Measurements from ENCODE around the gene FIS1. TPM values are rescaled to one million over a fixed set of nuclear protein-coding genes. Genes with fewer than 3 reads are reported as not detected.

The FIS1 gene
- total RNA-seq, 1 experiment from 2014 or later = 104 TPM

GRCh38 chr7:101239191-101239950 lies 5.5 kb downstream of the FIS1 start:
- no peaks in the 10 kb centered on the region for H3K9me2 ChIP-seq (replicated peaks; ENCODE audit: insufficient read depth, low read length)
- H2AFZ ChIP-seq (ENCODE audit: low read length) = no peak overlapping the region
- no peaks in the 10 kb centered on the region for H3K9me3 ChIP-seq (ENCODE audit: low read length)
- peaks cover 11% of the 10 kb centered on the region for H3K4me1 ChIP-seq (ENCODE audit: low read length)
- H3K36me3 ChIP-seq (ENCODE audit: insufficient read depth, low read length) = no peaks in the 10 kb centered on the region
- peaks cover 24% of the 10 kb centered on the region for H3K79me2 ChIP-seq (ENCODE audit: low read length)
- H3K4me2 ChIP-seq (ENCODE audit: low read depth, low read length, poor library complexity, severe bottlenecking) = no peak overlapping the region
- DNase-seq = no peak
- H3K9ac ChIP-seq (ENCODE audit: low read length) = no peak overlapping the region
- no peak overlapping the region for H3K4me3 ChIP-seq (ENCODE audit: low read length)
- H3K27ac ChIP-seq (ENCODE audit: low read length) = no peak overlapping the region
- H4K20me1 ChIP-seq (ENCODE audit: insufficient read depth, low read depth, low read length) = peaks cover 7% of the 10 kb centered on the region; the same call in 1 of the 2 replicates
- H3K27me3 ChIP-seq (ENCODE audit: low read length) = no peaks in the 10 kb centered on the region

- H3K9ac ChIP-seq (ENCODE audit: low read length) = no peak overlapping the region
- no peak overlapping the region for H3K4me2 ChIP-seq (ENCODE audit: low read depth, low read length, poor library complexity, severe bottlenecking)
Observed at GRCh38 chr7:101238226-101239182, 6.4 kb downstream of the FIS1 start.

GRCh38 chr7:101237206-101238067 lies 7.4 kb downstream of the FIS1 start, which contains the start of gene CLDN15:
Gene CLDN15 (minus strand): TSS chr7:101237802. CDS start chr7:101237581, 221 bp downstream.
- no peaks in the 10 kb centered on the region for H3K9me3 ChIP-seq (ENCODE audit: low read length)
- H3K27me3 ChIP-seq (ENCODE audit: low read length) = no peaks in the 10 kb centered on the region
- H4K20me1 ChIP-seq (ENCODE audit: insufficient read depth, low read depth, low read length) = no peaks in the 10 kb centered on the region

More at GRCh38 chr7:101238226-101239182, 6.4 kb downstream of the FIS1 start:
- Histone ChIP-seq H3K36me3 (ENCODE audit: insufficient read depth, low read length) (no peaks in the 10 kb centered on the region), H4K20me1 (ENCODE audit: insufficient read depth, low read depth, low read length) (0 out of 2 replicates have a peak, but pooled peaks cover 2% of the 10 kb centered on the region), H3K9me3 (ENCODE audit: low read length) (no peaks in the 10 kb centered on the region), H3K9me2 (replicated peaks; ENCODE audit: insufficient read depth, low read length) (no peaks in the 10 kb centered on the region), H3K79me2 (ENCODE audit: low read length) (peaks cover 15% of the 10 kb centered on the region), H2AFZ (ENCODE audit: low read length) (no peak overlapping the region), H3K27ac (ENCODE audit: low read length) (no peak overlapping the region), H3K27me3 (ENCODE audit: low read length) (no peaks in the 10 kb centered on the region), H3K4me1 (ENCODE audit: low read length) (peaks cover 5% of the 10 kb centered on the region), H3K4me3 (ENCODE audit: low read length) (no peak overlapping the region)
- no peak for DNase-seq

GRCh38 chr7:101236292-101236835 lies 8.5 kb downstream of the FIS1 start:
- H3K36me3 ChIP-seq (ENCODE audit: insufficient read depth, low read length) = no peaks in the 10 kb centered on the region
- no peak overlapping the region for H2AFZ ChIP-seq (ENCODE audit: low read length)
- H3K4me1 ChIP-seq (ENCODE audit: low read length) = no peaks in the 10 kb centered on the region

More at GRCh38 chr7:101237206-101238067, 7.4 kb downstream of the FIS1 start, which contains the start of gene CLDN15:
- no peak within 1 kb of the TSS for H3K9ac ChIP-seq (ENCODE audit: low read length)
- no peaks in the 10 kb centered on the region for H3K36me3 ChIP-seq (ENCODE audit: insufficient read depth, low read length)
- H3K9me2 ChIP-seq (replicated peaks; ENCODE audit: insufficient read depth, low read length) = no peaks in the 10 kb centered on the region
- H3K4me1 ChIP-seq (ENCODE audit: low read length) = no peaks in the 10 kb centered on the region
- no peak for DNase-seq
- H3K79me2 ChIP-seq (ENCODE audit: low read length) = peaks cover 5% of the 10 kb centered on the region
- no peak within 1 kb of the TSS for H3K4me2 ChIP-seq (ENCODE audit: low read depth, low read length, poor library complexity, severe bottlenecking)
- H3K4me3 ChIP-seq (ENCODE audit: low read length) = no peak within 1 kb of the TSS
- no peak within 1 kb of the TSS for H2AFZ ChIP-seq (ENCODE audit: low read length)
- no peak within 1 kb of the TSS for H3K27ac ChIP-seq (ENCODE audit: low read length)

GRCh38 chr7:101235522-101235921 lies 9.4 kb downstream of the FIS1 start:
- Histone ChIP-seq H3K4me2 (ENCODE audit: low read depth, low read length, poor library complexity, severe bottlenecking) (no peak overlapping the region), H4K20me1 (ENCODE audit: insufficient read depth, low read depth, low read length) (no peaks in the 10 kb centered on the region), H2AFZ (ENCODE audit: low read length) (no peak overlapping the region), H3K79me2 (ENCODE audit: low read length) (no peaks in the 10 kb centered on the region), H3K4me3 (ENCODE audit: low read length) (no peak overlapping the region), H3K9me2 (replicated peaks; ENCODE audit: insufficient read depth, low read length) (no peaks in the 10 kb centered on the region), H3K27me3 (ENCODE audit: low read length) (no peaks in the 10 kb centered on the region), H3K9me3 (ENCODE audit: low read length) (no peaks in the 10 kb centered on the region), H3K27ac (ENCODE audit: low read length) (no peak overlapping the region), H3K36me3 (ENCODE audit: insufficient read depth, low read length) (no peaks in the 10 kb centered on the region), H3K9ac (ENCODE audit: low read length) (no peak overlapping the region), H3K4me1 (ENCODE audit: low read length) (no peaks in the 10 kb centered on the region)
- no peak for DNase-seq

More at GRCh38 chr7:101236292-101236835, 8.5 kb downstream of the FIS1 start:
- Histone ChIP-seq H3K9me2 (replicated peaks; ENCODE audit: insufficient read depth, low read length) (no peaks in the 10 kb centered on the region), H3K9ac (ENCODE audit: low read length) (no peak overlapping the region), H3K4me3 (ENCODE audit: low read length) (no peak overlapping the region), H3K27me3 (ENCODE audit: low read length) (no peaks in the 10 kb centered on the region), H3K9me3 (ENCODE audit: low read length) (no peaks in the 10 kb centered on the region), H3K79me2 (ENCODE audit: low read length) (no peaks in the 10 kb centered on the region), H3K4me2 (ENCODE audit: low read depth, low read length, poor library complexity, severe bottlenecking) (no peak overlapping the region), H4K20me1 (ENCODE audit: insufficient read depth, low read depth, low read length) (no peaks in the 10 kb centered on the region), H3K27ac (ENCODE audit: low read length) (no peak overlapping the region)
- no peak for DNase-seq

GRCh38 chr7:101235050-101235449 lies 9.8 kb downstream of the FIS1 start:
- no peak overlapping the region for H3K27ac ChIP-seq (ENCODE audit: low read length)
- H3K4me3 ChIP-seq (ENCODE audit: low read length) = no peak overlapping the region
- H3K36me3 ChIP-seq (ENCODE audit: insufficient read depth, low read length) = no peaks in the 10 kb centered on the region
- no peaks in the 10 kb centered on the region for H3K9me2 ChIP-seq (replicated peaks; ENCODE audit: insufficient read depth, low read length)
- no peaks in the 10 kb centered on the region for H3K79me2 ChIP-seq (ENCODE audit: low read length)
- H3K4me1 ChIP-seq (ENCODE audit: low read length) = no peaks in the 10 kb centered on the region
- no peak overlapping the region for H2AFZ ChIP-seq (ENCODE audit: low read length)
- no peak overlapping the region for H3K4me2 ChIP-seq (ENCODE audit: low read depth, low read length, poor library complexity, severe bottlenecking)
- no peaks in the 10 kb centered on the region for H4K20me1 ChIP-seq (ENCODE audit: insufficient read depth, low read depth, low read length)
- H3K27me3 ChIP-seq (ENCODE audit: low read length) = no peaks in the 10 kb centered on the region
- no peak for DNase-seq
- H3K9me3 ChIP-seq (ENCODE audit: low read length) = no peaks in the 10 kb centered on the region
- H3K9ac ChIP-seq (ENCODE audit: low read length) = no peak overlapping the region

GRCh38 chr7:101234636-101235035 lies 10.2 kb downstream of the FIS1 start:
- Histone ChIP-seq H3K9me2 (replicated peaks; ENCODE audit: insufficient read depth, low read length) (no peaks in the 10 kb centered on the region), H3K4me2 (ENCODE audit: low read depth, low read length, poor library complexity, severe bottlenecking) (no peak overlapping the region), H3K4me1 (ENCODE audit: low read length) (no peaks in the 10 kb centered on the region), H3K4me3 (ENCODE audit: low read length) (no peak overlapping the region), H3K27ac (ENCODE audit: low read length) (no peak overlapping the region), H3K36me3 (ENCODE audit: insufficient read depth, low read length) (no peaks in the 10 kb centered on the region), H3K79me2 (ENCODE audit: low read length) (no peaks in the 10 kb centered on the region), H2AFZ (ENCODE audit: low read length) (no peak overlapping the region), H3K9ac (ENCODE audit: low read length) (no peak overlapping the region), H3K9me3 (ENCODE audit: low read length) (no peaks in the 10 kb centered on the region), H3K27me3 (ENCODE audit: low read length) (no peaks in the 10 kb centered on the region), H4K20me1 (ENCODE audit: insufficient read depth, low read depth, low read length) (no peaks in the 10 kb centered on the region)
- DNase-seq = no peak
